Ovary (tissue), 9 donors: ENCODE measurements around the gene PITX2. TPM values are rescaled to one million over a fixed set of nuclear protein-coding genes. Genes with fewer than 3 reads are reported as not detected.

ENCODE experiments used
- DNase-seq, 5 donors: peaks; one replicate each; pipeline ENCODE4 v3.0.0-alpha.2; 2019 to 2020
- H3K27ac ChIP-seq, 2 donors: fragments of 200-600 bp; one replicate each; pipeline versions ENCODE4 v1.5.1 to v1.8.0; 2019 to 2022
- H3K27me3 ChIP-seq: fragments of 200-600 bp; one replicate; pipeline ENCODE4 v1.8.0; 2022
- H3K36me3 ChIP-seq: fragments of 200-600 bp; sonication (generic); one replicate; pipeline ENCODE4 v1.5.1; 2019
- H3K4me1 ChIP-seq: one replicate; pipeline ENCODE4 v1.8.1; 2013; ENCODE audit warnings: mild to moderate bottlenecking, moderate library complexity; ENCODE audit not compliant: insufficient read depth
- H3K4me3 ChIP-seq: fragments of 200-600 bp; sonication (generic); one replicate; pipeline ENCODE4 v1.5.1; 2017
- H3K9me3 ChIP-seq, 2 donors: fragments of 200-600 bp in 1 of 2; sonication (generic) in 1 of 2; one replicate each; pipeline versions ENCODE4 v1.5.1 to v1.8.1; 2013 to 2019; ENCODE audit warnings: mild to moderate bottlenecking in 1 of 2, moderate library complexity in 1 of 2
- EP300 ChIP-seq: sonication (generic); formaldehyde crosslinking; IDR thresholded peaks from one replicate; pipeline ENCODE4 v1.6.1; 2017; ENCODE audit warnings: antibody characterized with exemption
- POLR2A ChIP-seq: fragments of 450-650 bp; IDR thresholded peaks from one replicate; pipeline ENCODE4 v1.6.1; 2017; ENCODE audit warnings: antibody characterized with exemption, mild to moderate bottlenecking, moderate library complexity
- WGBS, 3 donors: extraction: QIAGEN DNeasy Blood & Tissue Kit in 1 of 3; methylation state at CpG; one replicate each; pipeline versions ENCODE4 v1.1.5 to v1.1.7; 2013 to 2017; 5-methylcytosine and 5-hydroxymethylcytosine counted together
- intact Hi-C, 4 donors: fragments of 100-400 bp; cut with DNase I; formaldehyde crosslinking; loops; one replicate each; pipeline versions ENCODE4 v1.11.0 to v1.15.1; 2022 to 2023
- polyA plus RNA-seq, 2 donors: library from polyadenylated mRNA; stranded (reverse); fragments of 200-250 nt in 1 of 2; fragments of 350-450 nt in 1 of 2; fragmentation: Illumina TruSeq in 1 of 2; extraction: RNeasy Lipid Tissue Mini Kit (QIAGEN cat#74804) in 1 of 2; gene quantifications; one replicate each; pipeline ENCODE4 v1.2.3, GENCODE V29; 2013 to 2014
- total RNA-seq, 7 donors: library from RNA; depleted of rRNA in 2 of 7; stranded (reverse); fragments of >200 nt in 2 of 7; fragmentation: NEBNext Ultra II Directional in 3 of 7; extraction: Animal tissue kit (Norgen Biotek cat#: 25700) in 3 of 7; gene quantifications; one replicate each; pipeline versions ENCODE4 v1.1.0 to v1.2.4, GENCODE V29; 2016 to 2023
- TF ChIP-seq, protein P1 (sequence below), 3 donors: fragments of 450-650 bp in 2 of 3; fragments of 200-600 bp in 1 of 3; IDR thresholded peaks; one replicate each; pipeline versions ENCODE4 v1.5.1 to v1.8.0; 2016 to 2022; ENCODE audit warnings: antibody characterized with exemption in 3 of 3, mild to moderate bottlenecking in 1 of 3
- donor health status: DM: no; HTN: no; CAD: no; lungs with moderate emphysema.
- donor health status: DM: no; HTN: no; CAD: no.
- donor health status: Bipolar disorder and iron deficiency.
- donor health status: DM: yes; HTN: yes; CAD: no.
- donor health status: DM: no; HTN: no; CAD: no.
- donor health status: DM: yes; HTN: yes; CAD: no.

PITX2 gene
- total and polyA plus RNA-seq, 9 donors, result 0.15 to 0.24 TPM; not detected in 7

DNA sequence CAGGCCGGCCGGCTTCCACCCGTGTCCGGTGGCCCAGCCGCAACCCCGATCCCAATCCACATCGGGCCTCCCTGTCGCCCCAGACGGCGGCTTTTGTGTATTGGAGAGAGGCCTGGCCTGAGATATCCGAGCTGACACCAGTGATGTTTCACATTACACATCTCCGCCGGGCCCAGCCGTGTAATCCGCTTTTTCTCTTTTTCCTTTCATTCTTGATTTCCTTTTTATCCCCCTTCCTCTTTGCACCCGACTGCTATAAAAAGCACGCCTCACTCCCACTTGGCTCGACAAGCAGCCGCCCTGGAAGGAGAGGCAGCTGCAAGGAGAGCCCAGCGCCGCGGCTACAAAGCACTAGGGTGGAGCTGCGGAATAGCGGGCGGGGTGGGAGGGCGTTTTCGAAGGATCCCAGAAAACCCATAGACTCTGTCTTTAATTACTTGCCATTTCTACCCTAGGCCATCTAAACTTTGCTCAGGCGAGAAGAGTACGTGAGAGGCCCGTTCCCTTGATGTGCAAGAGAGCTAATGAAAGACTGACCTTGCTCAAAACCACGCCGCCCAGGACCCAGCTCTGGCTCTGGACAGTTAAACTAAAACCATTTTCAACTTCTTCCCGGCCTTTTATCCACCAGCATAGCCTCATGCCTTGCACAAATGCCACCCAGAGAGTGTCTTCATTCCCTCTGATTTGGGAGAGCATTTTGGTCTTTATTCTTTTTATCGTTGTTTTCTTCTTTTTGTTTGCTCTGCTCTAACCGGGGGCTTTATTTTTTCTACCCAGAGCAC, 3.2 kb downstream of the PITX2 start:
- intact Hi-C loops, result no loop called here
- DNase-seq, result no peak
- Histone ChIP-seq H3K27me3 (no peaks in the 10 kb centered on the region), H3K27ac (no peak overlapping the region), H3K9me3 (peaks cover 0 to 4% of the 10 kb centered on the region in 2 donors), H3K36me3 (no peaks in the 10 kb centered on the region), H3K4me1 (peaks cover 9% of the 10 kb centered on the region), H3K4me3 (no peak overlapping the region)
- 13 to 16% (median 14%) methylated on average over 35 of the region's 35 CpGs for WGBS, 3 donors
- TF ChIP-seq, protein P1, sequence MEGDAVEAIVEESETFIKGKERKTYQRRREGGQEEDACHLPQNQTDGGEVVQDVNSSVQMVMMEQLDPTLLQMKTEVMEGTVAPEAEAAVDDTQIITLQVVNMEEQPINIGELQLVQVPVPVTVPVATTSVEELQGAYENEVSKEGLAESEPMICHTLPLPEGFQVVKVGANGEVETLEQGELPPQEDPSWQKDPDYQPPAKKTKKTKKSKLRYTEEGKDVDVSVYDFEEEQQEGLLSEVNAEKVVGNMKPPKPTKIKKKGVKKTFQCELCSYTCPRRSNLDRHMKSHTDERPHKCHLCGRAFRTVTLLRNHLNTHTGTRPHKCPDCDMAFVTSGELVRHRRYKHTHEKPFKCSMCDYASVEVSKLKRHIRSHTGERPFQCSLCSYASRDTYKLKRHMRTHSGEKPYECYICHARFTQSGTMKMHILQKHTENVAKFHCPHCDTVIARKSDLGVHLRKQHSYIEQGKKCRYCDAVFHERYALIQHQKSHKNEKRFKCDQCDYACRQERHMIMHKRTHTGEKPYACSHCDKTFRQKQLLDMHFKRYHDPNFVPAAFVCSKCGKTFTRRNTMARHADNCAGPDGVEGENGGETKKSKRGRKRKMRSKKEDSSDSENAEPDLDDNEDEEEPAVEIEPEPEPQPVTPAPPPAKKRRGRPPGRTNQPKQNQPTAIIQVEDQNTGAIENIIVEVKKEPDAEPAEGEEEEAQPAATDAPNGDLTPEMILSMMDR (IDR thresholded peaks at IDR 0.05), result no peak
- no peak for TF ChIP-seq EP300
- no peak for TF ChIP-seq POLR2A

DNA sequence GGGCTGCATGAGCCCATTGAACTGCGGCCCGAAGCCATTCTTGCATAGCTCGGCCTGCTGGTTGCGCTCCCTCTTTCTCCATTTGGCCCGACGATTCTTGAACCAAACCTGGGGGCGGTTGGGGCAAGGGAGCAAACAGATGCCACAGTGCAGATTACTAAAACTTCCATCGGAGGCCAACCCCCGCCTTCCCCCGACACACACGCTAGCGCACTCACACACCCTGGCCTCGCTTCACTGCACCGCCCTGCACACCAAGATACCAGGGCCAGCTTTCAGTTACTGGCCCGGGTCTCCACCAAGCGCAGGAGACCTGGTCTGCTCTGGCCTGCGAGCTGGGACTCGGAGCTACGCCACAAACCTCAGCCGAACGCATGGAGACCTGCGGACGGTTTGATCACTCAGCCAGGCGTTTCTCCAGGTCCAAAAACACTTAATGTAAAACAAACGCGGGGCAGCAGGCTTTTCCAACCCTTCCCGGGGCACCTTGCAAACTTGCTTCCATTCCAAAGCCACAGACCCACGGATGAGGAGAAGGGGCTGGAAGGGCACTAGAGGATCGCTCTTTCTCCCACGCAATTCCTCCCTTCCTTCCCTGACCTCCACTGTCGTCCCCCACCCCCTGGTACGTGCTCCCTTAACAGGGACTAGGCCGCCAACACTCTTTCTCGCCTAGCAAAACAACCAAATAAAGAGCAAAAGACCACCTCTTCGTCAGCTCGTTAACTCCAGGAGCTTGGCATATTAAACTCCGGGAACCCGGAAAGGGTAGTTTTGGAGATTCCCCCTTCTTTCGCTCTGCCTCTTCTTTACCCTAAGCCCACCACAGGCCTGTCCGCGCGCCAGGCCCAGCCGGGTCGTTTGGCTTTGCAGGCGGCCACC, 4.1 kb downstream of the PITX2 start:
- peaks cover 0 to 4% of the 10 kb centered on the region in 2 donors for H3K9me3 ChIP-seq
- no peak overlapping the region for H3K27ac ChIP-seq
- TF ChIP-seq POLR2A (no peak), EP300 (no peak)
- TF ChIP-seq, protein P1 (IDR thresholded peaks at IDR 0.05), result no peak
- H3K36me3 ChIP-seq, result no peaks in the 10 kb centered on the region
- 21 to 26% (median 22%) methylated on average over 45 of the region's 45 CpGs for WGBS, 3 donors
- intact Hi-C loops, result no loop called here
- no peak for DNase-seq
- no peaks in the 10 kb centered on the region for H3K27me3 ChIP-seq
- H3K4me3 ChIP-seq, result no peak overlapping the region
- peaks cover 9% of the 10 kb centered on the region for H3K4me1 ChIP-seq

DNA sequence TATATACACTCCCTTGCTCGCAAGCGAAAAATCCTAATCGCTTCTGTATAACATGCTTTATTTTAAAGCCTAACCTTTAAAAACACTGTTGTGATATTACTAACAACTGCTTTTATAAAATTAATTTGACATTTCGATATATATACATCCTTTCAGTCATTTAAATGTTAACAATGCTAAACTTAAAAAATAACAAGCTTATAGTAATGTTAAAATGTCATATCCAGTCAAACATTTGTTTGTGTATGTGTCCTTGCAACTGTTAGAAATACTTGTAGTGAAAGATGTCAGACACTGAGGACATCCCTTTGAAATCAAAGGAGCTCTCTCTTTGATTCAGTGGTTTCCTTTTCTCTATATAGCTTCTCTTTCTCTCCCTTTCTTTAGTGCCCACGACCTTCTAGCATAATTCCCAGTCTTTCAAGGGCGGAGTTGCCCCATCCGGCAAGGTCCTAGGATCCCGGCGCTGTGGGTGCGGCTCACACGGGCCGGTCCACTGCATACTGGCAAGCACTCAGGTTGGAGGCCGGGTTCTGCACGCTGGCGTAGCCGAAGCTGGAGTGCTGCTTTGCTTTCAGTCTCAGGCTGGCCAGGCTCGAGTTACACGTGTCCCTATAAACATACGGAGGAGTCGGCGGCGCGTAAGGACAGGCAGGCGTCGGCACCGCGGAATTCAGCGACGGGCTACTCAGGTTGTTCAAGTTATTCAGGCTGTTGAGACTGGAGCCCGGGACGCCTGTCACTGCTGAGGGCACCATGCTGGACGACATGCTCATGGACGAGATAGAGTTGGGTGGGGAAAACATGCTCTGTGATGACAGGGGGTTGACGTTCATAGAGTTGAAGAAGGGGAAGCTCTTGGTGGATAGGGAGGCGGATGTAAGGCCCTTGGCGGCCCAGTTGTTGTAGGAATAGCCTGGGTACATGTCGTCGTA, 5.0 kb downstream of the PITX2 start:
- Histone ChIP-seq H3K36me3 (no peaks in the 10 kb centered on the region), H3K9me3 (peaks cover 0 to 5% of the 10 kb centered on the region in 2 donors), H3K4me1 (peaks cover 9% of the 10 kb centered on the region), H3K27me3 (no peaks in the 10 kb centered on the region), H3K4me3 (no peak overlapping the region), H3K27ac (no peak overlapping the region)
- 8 to 19% (median 13%) methylated on average over 38 of the region's 38 CpGs for WGBS, 3 donors
- TF ChIP-seq EP300, result no peak
- no peak for TF ChIP-seq POLR2A
- TF ChIP-seq, protein P1 (IDR thresholded peaks at IDR 0.05), result no peak
- intact Hi-C loops, result no loop called here
- DNase-seq, result no peak

DNA sequence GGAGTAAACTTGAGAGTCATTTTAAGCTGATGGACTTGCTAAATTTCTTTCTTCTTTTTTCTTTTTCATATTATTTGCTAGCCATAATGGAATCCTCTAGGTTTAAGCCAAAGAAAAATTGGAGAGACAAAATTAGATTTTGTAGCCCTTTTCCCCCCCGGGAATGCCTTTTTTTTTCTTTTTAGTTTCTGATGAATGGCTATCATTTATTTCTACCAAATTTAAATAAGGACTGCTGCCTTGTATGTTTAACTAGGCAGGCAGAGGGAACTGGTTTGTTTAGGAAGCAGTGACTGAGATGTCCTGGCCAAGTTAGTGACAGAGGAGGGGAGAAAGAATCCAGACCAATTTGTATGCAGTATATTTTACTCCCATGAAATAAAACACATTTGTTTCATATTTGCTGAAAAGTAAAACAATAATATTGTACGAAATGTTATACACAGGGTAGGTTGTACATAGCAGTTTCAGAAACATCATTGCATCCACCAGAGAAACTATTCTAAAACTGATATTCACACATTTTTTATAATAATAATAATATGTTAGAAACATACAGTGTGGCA, 5.7 kb downstream of the PITX2 start:
- Histone ChIP-seq H3K4me1 (peaks cover 9% of the 10 kb centered on the region), H3K4me3 (no peak overlapping the region), H3K27me3 (no peaks in the 10 kb centered on the region), H3K36me3 (no peaks in the 10 kb centered on the region), H3K9me3 (peaks cover 0 to 10% of the 10 kb centered on the region in 2 donors), H3K27ac (no peak overlapping the region)
- TF ChIP-seq, protein P1 (IDR thresholded peaks at IDR 0.05), result no peak
- no peak for TF ChIP-seq EP300
- intact Hi-C loops, result no loop called here
- DNase-seq, result no peak
- WGBS, 3 donors, result 17 to 24% (median 23%) methylated on average over 2 of the region's 2 CpGs
